NCI-H2081 treated with DMSO at 0.1 percent for 48 hours (cell line): ENCODE data around the gene BMPR1A.

Experiments used
- DNase-seq: peaks from one replicate; lab custom pipeline; 2025; lab: John Stamatoyannopoulos, UW

Gene BMPR1A

DNA sequence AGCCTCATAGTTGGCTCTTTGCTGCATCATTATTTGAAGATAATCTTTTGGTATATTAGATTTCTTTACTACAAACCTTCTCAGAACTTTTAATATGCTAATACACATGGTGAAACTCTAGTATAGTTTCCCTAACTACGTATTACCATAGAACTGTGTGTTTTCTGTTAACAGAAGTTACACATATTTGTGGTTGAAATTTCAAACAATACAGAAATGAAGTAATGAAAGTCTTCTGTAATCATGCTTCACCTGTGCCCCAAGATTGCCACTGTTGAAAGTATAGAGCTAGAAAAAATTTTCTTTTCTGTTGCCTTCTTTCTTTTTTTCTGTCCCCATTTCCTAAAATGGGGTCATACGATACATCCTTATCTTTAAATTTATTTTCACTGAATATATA lies 9.1 kb downstream of the BMPR1A start:
- no peak for DNase-seq

DNA sequence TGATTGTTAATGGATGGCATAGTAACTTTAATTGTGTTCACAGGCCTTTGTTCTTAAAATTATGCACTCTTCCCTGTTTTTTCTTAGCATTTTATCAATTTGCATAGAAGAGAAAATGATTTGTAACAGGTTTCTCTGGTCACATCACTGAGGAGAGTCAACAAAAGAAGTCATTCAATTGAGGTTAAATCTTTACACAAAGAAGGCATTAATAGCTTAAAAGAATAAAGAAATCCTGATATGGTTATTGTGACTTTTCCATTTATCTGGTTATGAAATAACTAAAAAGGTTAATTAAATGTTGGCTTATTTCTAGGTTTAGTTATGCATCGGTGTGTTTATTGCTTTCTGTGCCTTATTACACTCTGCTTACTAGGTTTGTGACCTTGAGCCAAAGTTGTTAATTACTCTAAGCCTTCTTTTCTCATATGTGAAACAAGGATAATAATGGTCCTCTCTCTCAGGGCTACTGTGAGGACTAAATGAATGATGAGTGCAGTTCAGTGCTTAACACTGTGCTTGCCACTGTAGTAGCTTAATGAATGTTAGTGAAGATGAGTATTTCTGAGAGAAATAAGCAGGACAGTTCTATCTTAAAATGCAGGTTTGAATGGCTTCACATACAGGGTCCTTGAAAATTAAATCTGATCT lies 12.1 kb downstream of the BMPR1A start:
- no peak for DNase-seq

DNA sequence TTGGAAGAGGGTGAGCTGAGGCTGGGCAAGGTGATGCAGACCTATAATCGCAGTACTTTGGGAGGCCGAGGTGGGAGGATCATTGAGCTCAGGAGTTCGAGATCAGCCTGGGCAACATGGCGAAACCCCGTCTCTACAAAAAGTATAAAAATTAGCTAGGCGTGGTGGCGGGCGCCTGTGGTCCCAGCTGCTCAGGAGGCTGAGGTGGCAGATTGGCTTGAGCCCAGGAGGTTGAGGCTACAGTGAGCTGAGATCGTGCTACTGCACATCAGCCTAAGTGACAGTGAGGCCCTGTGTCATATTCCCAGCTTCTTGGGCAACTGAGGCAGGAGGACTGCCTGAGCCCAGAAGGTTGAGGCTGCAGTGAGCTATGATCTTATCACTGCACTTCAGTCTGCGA lies 13.6 kb downstream of the BMPR1A start:
- DNase-seq = no peak

DNA sequence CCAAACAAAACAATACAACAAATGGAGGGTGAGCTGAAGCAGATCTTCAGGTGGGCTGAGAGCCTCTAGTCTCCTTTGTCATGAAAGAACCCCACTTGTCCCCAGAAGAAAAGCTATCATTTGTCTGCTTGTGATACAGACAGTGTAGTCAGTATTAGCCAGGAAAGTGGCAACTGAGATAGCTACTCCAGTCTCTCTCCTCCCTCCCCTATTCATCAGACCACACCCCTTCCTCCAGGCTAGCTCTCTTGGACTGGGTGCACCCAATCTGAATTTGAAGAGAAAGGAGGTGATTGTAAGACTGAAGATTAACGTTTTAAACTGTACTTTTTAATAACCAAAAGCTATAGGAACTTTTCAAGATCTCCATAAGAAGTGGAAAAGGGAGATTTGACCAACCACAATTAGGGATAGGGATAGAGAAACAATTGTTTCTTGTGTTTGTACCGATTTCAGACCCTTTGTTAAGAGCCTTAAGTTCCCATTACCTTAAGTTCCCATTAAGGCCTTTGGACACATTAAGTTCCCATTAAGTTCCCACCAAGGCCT lies 14.1 kb downstream of the BMPR1A start:
- DNase-seq = no peak

DNA sequence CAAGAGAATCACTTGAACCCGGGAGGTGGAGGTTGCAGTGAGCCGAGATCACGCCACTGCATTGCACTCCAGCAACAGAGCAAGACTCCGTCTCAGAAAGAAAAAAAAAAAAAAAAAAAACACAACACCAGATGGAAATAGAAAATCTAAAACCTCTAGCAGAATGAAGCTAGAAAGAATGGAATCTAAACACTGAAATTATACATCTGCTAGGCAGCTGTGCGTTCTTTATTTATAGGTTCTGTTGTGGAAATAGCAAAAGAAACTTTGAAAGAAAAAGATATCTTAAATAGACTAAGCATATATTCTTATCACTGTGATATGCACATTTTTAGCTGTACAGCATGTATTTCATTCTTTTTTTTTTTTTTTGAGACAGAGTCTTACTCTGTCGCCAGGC lies 17.1 kb downstream of the BMPR1A start:
- no peak for DNase-seq

DNA sequence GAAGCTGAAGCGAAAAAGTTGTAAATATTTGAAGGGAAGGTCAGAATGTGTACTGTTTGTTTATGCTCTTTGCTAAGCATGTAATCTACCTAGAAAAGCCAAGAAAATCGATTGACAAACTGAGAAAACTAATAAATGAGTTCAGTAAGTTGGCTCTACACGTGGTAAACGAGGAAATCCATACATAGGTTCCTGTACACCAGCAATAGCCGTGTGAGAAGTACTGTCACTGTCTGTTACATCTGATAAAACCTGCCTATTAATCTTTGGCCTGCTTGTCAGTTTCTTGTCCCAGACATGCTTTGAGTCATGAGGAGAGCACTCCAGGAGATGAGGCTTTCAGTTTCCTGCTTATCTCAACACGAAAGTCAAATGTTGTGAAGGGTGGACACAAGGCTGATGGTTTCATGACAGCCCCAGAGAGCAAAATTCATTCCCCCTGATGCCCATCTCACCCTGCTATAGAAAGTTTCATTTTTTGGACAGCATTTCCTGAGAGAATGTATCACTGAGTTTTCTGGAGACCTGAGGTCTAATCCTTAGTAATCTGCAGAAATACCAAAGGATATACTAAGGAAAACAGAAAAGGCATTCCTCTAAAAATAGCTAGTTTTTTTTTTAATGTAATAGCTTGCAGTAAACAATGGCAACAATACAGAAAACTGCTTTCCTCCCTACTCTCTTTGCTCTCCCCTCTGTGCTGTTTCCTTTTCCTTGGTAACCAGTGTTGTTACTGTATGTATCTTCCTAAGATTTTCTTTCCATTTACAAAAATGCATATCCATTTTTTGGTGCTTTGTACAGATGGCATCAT lies 18.8 kb downstream of the BMPR1A start:
- no peak for DNase-seq

DNA sequence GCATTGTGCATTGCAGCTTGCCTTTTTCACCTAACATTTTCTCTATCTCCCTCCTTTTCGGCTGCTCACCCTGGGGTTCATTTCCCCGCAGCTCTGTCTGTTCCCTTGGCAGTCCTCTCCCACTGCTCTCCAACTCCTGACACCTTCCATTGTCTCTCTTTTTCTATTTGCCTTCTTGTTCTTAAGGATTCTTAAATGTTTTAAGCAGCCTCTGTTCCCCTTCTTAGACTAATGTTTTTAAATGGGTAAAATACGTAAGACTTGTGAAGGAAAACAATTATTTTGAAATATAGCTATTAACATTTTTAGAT lies 19.4 kb downstream of the BMPR1A start:
- no peak for DNase-seq

DNA sequence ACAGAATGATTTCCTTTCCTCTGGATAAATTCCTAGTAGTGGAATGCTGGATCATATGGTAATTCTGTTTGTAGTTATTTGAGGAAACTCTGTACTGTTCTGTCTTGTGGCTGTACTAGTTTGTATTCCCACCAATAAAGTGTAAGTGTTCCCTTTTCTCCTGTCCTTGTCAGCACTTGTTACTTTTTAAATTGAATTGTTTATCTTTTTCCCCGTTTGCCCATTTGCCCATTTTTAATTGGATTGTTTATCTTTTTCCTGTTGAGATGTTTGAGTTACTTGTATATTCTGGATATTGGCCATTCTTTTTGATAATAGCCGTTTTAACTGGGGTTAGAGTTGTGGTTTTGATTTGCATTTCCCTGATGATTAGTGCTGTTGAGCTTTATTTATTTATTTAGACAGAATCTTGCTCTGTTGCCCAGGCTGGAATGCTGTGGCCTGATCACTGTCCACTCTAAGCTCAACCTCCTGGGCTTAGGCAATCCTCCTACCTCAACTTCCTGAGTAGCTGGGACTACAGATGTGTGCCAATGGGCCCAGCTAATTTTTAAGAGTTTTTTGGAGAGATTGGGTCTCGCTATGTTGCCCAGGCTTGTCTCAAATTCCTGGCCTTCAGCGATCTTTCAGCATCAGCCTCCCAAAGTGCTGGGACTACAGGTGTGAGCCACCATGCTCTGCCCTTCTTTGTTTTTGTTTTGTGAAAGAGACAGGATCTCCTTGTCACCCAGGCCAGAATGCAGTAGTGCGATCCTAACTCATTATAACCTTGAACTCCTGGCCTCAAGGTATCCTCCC lies 23.0 kb downstream of the BMPR1A start:
- no peak for DNase-seq

DNA sequence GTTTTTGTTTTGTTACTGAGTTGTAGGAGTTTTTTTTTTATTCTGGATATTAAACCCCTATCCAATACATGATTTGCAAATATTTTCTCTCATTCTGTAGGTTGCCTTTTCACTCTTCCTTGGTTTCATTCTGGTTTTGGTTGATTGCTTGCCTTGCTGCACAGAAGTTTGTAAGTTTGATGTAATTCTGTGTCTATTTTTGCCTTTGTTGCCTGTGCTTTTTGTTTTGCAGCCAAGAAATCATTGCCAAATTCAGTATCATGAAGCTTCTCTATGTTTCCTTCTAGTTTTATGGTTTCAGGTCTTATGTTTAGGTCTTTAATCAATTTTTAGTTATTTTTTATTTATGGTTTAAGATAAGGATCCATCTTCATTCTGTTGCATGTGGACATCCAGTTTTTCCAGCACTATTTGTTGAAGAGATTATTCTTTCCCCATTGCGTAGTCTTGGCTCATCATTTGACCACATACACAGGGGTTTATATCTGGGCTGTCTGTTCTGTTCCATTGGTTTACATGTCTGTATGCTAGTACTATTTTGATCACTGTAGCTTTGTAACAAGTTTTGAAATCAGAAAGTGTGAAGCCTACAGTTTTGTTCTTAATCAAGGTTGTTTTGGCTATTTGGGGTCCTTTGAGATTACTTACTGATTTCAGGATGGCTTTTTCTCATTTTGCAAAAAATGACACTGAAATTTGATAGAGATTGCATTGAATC lies 26.4 kb downstream of the BMPR1A start:
- DNase-seq = no peak

DNA sequence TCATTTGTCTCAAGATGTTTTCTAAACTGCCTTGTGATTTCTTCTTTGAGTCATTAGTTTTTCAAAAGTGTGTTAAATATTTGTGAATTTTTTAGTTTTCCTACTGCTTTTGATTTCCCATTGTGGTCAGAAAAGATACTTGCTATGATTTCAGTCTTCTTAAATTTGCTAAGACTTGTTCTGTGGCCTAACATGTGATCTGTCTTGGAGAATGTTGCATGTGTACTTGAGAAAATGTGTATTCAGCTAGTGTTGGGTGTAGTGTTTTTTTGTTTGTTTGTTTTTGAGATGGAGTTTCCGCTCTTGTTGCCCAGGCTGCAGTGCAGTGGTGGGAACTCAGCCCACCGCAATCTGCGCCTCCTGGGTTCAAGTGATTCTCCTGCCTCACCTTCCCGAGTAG lies 28.6 kb downstream of the BMPR1A start:
- DNase-seq = no peak

DNA sequence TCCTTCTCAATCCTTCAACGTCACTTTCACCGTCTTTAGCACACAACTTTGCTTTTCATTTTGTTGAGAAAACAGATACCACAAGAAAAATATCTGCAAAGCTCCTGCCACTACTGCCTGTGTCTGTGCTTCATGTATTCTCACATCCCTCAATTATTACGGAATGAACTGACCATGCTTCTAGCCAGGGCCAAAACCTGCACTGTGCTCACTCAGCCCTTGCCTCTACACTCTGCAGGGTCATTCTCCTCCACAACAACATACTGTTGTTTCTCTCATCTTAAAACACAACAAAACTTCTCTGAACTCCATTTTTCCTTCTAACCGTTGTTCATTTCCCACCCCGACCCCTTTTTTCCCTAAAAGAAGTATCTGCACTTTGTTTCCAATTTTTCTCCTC lies 29.5 kb downstream of the BMPR1A start:
- no peak for DNase-seq

DNA sequence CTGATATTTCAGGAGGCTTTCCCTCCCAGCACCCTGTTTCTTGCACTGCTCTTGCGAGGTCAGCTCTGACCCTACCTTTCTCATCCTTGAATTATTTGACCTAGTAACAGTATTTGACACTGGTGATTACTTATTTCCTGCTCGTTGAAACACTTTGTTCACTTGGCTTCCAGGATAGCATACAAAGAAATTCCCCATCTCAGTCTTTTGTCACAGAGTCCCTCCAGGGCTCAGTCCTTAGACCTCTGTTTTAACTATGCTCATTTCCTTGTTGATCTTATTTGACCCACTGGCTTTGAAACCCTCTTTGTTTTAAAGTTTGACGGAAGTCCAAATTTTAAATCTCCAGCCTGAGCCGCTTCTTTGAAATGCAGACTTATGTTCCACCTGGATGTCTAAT lies 29.9 kb downstream of the BMPR1A start:
- no peak for DNase-seq

DNA sequence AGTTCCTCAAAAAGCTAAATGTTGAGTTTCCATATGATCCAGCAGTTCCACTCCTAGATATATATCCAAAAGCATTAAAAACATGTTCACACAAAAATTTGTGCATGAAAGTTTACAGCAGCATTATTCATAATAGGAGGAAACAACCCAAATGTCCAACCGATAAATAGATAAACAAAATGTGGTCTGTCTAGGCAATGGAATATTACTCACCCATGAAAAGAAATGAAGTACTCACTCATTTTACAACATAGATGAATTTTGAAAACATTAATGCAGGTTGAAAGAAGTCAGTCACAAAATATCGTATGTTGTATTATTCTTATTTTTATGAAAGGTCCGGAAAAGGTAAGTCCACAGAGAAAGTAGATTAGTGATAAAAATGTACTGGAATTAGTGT lies 34.0 kb downstream of the BMPR1A start:
- DNase-seq = no peak

DNA sequence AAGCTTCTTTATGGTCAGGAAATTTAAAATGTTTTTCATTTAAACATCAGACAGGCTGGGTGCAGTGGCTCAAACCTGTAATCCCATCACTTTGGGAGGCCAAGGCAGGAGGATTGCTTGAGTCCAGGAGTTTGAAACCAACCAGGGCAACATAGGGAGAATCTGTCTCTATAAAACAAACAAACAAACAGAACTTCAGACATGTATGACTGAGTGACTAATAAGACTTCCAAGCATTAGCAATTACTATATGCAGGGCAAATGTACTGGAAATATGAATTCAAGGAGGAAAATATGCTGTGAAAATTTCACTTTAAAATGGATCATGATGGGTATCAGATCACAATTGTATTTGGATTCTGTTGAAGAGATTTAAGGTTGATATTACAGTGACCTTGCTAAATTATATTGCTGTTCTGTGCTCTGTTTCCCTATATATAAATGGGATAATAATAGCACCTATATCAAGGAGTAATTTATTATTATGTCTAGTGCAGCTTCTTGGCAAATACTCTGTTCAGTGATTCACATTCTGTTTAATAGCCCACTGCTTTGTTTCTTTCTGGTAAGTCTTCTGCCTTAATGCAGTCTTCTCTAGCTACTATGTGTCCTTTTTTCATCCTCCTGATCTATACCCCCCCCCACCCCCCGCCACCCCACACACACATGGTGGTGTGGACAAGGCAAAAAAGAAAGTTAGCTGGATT lies 36.2 kb downstream of the BMPR1A start:
- no peak for DNase-seq

DNA sequence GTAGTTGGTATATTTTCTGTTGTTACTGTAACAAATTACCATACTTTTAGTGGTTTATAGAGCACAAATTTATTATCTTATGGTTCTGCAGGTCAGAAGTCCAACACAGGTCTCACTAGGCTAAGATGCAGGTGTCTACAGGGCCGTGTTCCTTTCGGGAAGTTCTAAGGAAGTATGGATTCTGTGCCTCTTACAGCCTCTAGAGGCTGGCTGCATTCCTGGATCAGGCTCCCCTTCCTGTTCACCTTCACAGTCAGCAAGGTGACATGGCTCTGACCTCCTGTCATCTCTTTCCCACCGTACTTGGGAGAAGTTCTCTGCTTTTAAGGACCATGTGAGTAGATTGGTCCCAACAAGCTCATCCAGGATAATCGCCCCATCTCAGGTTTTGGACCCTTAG lies 37.3 kb downstream of the BMPR1A start:
- DNase-seq = no peak

DNA sequence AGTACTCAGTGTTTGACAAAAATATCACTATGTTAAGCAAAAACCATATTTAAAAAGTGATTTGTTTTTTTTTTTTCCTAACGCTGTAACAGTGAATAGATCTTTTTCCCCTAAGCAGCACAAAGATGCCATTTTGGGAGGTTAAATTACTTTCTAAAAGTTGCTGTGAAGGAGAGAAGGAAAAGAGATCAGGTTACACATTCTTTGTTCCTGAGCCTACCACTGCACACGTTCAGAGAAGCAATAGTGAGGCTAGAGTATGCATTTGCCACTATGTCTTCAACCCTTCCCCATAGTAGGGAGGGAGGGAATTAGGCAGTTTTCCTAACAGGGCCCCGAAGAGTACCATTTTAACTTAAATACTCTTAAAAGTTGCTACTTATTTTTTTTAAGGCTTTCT lies 38.9 kb downstream of the BMPR1A start:
- DNase-seq = no peak

DNA sequence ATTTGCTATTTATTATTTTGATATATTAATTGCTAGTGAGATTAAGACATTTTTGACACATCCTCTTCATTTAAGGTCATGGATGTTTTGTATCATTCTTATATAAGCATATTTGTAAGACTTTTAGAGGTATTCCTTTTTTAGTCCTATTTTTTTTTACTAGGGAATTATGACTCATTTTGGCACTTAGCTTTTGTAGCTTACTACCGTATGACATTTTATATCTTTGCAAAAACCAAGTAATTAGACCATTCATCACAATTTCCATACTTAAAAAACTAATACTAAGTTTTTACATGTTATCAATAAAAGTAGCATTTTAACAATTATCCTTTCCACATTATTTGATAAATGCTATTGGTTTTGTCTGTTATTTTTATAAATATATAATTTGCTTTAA lies 41.6 kb downstream of the BMPR1A start:
- no peak for DNase-seq

DNA sequence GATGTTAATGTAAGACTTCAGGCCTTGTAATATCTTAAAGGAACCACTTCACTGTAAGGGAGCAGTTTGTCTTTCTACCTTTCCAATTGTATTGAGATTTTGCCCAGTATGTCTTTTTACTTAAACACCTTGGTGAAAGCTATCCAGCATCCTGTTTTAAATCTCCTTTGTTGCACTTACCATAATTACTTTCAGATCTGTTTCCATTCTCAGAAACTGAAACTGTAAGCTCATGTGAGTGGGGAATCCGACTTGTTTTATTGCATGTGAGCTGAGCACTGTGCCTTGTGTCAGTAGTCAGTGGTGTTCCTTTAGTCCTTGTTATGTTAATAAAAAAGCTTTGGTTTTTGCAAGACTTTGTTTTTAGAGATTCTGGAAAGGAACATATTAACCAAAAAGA lies 42.2 kb downstream of the BMPR1A start:
- no peak for DNase-seq

DNA sequence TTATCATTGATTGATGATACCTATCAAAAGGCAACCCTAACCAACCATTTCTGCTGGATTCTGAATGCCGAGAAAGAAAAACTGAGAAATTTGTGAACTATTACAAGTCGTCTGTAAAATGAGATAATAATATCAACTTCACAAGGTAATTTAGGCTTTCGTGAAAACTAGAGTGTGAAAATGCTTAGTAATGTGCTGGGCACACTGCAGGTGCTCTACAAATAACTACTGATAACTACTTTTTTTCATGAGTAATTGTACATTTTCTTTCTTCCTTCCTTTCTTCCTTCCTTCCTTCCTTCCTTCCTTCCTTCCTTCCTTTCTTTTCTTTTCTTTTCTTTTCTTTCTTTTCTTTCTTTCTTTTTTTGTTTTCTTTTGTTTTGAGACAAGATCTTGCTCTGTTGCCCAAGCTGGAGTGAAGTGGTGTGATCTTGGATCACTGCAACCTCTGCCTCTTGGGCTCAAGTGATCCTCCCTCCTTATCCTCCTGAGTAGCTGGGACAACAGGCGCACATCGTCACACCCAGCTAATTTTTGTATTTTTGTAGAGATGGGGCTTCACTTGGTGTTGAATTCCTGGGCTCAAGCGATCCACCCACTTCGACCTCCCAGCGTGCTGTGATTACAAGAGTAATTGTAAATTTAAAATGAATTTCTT lies 42.9 kb downstream of the BMPR1A start:
- DNase-seq = no peak

DNA sequence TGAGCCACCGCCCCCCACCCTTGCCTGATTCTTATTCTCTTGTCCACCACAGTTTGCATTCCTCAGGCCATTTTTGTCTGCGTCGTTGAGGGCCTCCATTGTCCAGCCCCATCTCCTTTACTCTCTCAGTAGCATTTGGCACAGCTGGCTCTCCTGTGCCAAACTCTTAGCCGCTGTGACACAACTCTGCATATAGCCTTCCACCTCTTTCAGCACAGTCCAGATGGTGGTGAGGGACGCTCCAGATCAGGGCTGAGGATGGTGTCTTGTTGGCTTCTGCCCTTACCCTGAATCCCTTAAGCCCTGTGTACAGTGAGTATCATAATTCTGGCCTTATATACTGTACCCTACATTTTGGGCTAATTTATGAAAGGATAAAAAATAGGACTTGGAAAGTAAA lies 45.6 kb downstream of the BMPR1A start:
- DNase-seq = no peak

DNA sequence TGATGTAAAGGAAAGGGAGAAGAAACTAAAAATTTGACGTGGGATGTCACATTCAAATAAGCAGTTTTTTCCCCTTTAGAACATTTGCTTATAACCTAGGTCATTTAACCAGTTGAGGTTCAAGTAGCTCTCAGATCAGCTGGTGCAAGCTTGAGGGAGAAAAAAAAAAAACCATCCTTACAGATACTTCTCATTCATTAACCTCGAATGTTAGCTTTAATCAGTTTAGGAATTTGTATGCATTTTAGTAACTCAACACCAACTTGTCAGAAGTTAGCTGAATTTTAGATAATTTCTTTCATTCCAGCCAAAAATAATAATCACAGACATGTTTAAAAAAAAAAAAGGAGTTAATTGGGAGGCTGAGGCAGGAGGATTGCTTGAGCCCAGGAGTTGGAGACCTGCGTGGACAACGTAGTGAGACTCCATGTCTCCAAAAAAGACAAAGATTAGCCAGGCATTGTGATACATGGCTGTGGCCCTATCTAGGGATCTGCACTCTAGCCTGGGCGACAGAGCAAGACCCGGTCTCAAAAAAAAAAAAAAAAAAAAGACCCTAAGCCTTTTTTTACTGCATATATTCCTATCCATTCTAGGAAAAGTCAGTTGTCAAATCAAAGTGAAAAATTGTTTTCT lies 46.2 kb downstream of the BMPR1A start:
- no peak for DNase-seq
